HG02938 (cell line): ENCODE results near the gene EMC10.

ENCODE experiments used
- ATAC-seq: cut with Tn5 transposase; IDR thresholded peaks from one replicate; pipeline ENCODE4 v1.9.1; 2021; ENCODE audit warnings: mild to moderate bottlenecking, moderate library complexity; ENCODE audit not compliant: unreplicated experiment

The EMC10 gene

GRCh38 chr19:50537769-50538230 is 61.5 kb downstream of the EMC10 start:
- ATAC-seq, result no peak
